ENCODE measurements around the gene PRKD3. TPM values are rescaled to one million over a fixed set of nuclear protein-coding genes. Genes with fewer than 3 reads are reported as not detected.

The PRKD3 gene
- total and polyA plus RNA-seq, 9 of the 15 experiments (the other 6 are each of a cell fraction or from before 2014, with no cell fraction given), result 4.7 to 26.7 (median 17.0) TPM

DNA sequence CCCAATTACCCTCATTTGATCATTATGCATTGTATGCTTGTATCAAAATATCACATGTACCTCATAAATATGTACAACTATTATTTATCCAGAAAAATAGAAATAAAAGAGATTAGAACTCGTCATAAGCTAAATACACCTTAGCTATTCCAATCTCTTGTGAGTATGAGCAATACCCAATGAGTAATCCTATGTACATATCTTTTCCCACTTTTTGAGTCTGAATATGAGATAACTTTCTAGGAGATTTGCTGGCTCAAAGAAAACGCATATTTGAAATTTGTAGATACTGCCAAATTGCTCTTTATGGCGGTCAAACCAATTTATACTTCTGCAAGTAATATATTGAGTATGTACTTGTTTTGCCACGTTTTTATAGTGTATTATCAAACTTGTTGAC lies 24.1 kb downstream of the PRKD3 start:
- Histone ChIP-seq H4K20me1 (replicated peaks; ENCODE audit: control insufficient read depth, insufficient read depth, low read length) (no peaks in the 10 kb centered on the region), H3K27ac (ENCODE audit: extremely low read depth, low read depth, low read length) (no peak overlapping the region), H3K9me3 (replicated peaks; ENCODE audit: control insufficient read depth, insufficient read depth, low read depth, low read length) (no peaks in the 10 kb centered on the region), H3K4me2 (ENCODE audit: insufficient read depth, low read length) (no peak overlapping the region), H3K9ac (ENCODE audit: insufficient read depth in 1 of 2, low read depth in 2 of 2, low read length in 2 of 2) (no peak overlapping the region), H3K36me3 (ENCODE audit: control insufficient read depth, insufficient read depth, low read length) (no peaks in the 10 kb centered on the region), H3K4me3 (no peak overlapping the region), H3K27me3 (ENCODE audit: control insufficient read depth in 2 of 2, insufficient read depth in 2 of 2, low read length in 2 of 2) (no peaks in the 10 kb centered on the region), H3K79me2 (ENCODE audit: control insufficient read depth, insufficient read depth, low read length) (0 out of 3 replicates have a peak, but pooled peaks cover 2% of the 10 kb centered on the region), H3K9me1 (ENCODE audit: control insufficient read depth, insufficient read depth, low read length) (no peaks in the 10 kb centered on the region), H3K4me1 (replicated peaks in 1 of 2; ENCODE audit: control insufficient read depth in 2 of 2, insufficient read depth in 2 of 2, low read length in 2 of 2) (no peaks in the 10 kb centered on the region), H2AFZ (ENCODE audit: low read depth, low read length) (no peak overlapping the region)
- FAIRE-seq (no peak), ATAC-seq (no peak), DNase-seq (ENCODE audit: extremely low read depth in 1 of 4, low spot score in 3 of 4) (no peak)
- intact Hi-C loops (cut with micrococcal nuclease), result no loop called here
- ChIA-PET CTCF (ENCODE audit: low intra/inter-chr PET ratio) (no interaction called here), POLR2A (no interaction called here)
- no TSS peak for BruUV-seq (replicated peaks)
- WGBS (ENCODE audit: insufficient coverage, low coverage, missing lambda C conversion rate), result 75% methylated on average over 4 of the region's 4 CpGs
- in situ Hi-C loops (cut with MboI), result no loop called here
- TF ChIP-seq EP300 (IDR thresholded peaks at IDR 0.05; ENCODE audit: low read length) (no peak), RHOXF2B (CRISPR knock-in tag; conservative IDR thresholded peaks at IDR 0.05) (no peak), ARNT (IDR thresholded peaks at IDR 0.05) (no peak), DNMT1 (IDR thresholded peaks at IDR 0.05) (no peak), LARP7 (IDR thresholded peaks at IDR 0.05) (no peak), SETDB1 (IDR thresholded peaks at IDR 0.05; ENCODE audit: low read length) (no peak), POU5F1 (IDR thresholded peaks at IDR 0.05; ENCODE audit: borderline replicate concordance, low read depth, low read length, partially characterized antibody) (no peak)
- TF ChIP-seq, protein P1, sequence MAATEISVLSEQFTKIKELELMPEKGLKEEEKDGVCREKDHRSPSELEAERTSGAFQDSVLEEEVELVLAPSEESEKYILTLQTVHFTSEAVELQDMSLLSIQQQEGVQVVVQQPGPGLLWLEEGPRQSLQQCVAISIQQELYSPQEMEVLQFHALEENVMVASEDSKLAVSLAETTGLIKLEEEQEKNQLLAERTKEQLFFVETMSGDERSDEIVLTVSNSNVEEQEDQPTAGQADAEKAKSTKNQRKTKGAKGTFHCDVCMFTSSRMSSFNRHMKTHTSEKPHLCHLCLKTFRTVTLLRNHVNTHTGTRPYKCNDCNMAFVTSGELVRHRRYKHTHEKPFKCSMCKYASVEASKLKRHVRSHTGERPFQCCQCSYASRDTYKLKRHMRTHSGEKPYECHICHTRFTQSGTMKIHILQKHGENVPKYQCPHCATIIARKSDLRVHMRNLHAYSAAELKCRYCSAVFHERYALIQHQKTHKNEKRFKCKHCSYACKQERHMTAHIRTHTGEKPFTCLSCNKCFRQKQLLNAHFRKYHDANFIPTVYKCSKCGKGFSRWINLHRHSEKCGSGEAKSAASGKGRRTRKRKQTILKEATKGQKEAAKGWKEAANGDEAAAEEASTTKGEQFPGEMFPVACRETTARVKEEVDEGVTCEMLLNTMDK (IDR thresholded peaks at IDR 0.05; ENCODE audit: borderline replicate concordance, insufficient read depth, low read depth, low read length, poor library complexity, severe bottlenecking), result no peak
- TF ChIP-seq, protein P2, sequence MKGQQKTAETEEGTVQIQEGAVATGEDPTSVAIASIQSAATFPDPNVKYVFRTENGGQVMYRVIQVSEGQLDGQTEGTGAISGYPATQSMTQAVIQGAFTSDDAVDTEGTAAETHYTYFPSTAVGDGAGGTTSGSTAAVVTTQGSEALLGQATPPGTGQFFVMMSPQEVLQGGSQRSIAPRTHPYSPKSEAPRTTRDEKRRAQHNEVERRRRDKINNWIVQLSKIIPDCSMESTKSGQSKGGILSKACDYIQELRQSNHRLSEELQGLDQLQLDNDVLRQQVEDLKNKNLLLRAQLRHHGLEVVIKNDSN (CRISPR knock-in tag; IDR thresholded peaks at IDR 0.05), result no peak
- TF ChIP-seq, protein P3, sequence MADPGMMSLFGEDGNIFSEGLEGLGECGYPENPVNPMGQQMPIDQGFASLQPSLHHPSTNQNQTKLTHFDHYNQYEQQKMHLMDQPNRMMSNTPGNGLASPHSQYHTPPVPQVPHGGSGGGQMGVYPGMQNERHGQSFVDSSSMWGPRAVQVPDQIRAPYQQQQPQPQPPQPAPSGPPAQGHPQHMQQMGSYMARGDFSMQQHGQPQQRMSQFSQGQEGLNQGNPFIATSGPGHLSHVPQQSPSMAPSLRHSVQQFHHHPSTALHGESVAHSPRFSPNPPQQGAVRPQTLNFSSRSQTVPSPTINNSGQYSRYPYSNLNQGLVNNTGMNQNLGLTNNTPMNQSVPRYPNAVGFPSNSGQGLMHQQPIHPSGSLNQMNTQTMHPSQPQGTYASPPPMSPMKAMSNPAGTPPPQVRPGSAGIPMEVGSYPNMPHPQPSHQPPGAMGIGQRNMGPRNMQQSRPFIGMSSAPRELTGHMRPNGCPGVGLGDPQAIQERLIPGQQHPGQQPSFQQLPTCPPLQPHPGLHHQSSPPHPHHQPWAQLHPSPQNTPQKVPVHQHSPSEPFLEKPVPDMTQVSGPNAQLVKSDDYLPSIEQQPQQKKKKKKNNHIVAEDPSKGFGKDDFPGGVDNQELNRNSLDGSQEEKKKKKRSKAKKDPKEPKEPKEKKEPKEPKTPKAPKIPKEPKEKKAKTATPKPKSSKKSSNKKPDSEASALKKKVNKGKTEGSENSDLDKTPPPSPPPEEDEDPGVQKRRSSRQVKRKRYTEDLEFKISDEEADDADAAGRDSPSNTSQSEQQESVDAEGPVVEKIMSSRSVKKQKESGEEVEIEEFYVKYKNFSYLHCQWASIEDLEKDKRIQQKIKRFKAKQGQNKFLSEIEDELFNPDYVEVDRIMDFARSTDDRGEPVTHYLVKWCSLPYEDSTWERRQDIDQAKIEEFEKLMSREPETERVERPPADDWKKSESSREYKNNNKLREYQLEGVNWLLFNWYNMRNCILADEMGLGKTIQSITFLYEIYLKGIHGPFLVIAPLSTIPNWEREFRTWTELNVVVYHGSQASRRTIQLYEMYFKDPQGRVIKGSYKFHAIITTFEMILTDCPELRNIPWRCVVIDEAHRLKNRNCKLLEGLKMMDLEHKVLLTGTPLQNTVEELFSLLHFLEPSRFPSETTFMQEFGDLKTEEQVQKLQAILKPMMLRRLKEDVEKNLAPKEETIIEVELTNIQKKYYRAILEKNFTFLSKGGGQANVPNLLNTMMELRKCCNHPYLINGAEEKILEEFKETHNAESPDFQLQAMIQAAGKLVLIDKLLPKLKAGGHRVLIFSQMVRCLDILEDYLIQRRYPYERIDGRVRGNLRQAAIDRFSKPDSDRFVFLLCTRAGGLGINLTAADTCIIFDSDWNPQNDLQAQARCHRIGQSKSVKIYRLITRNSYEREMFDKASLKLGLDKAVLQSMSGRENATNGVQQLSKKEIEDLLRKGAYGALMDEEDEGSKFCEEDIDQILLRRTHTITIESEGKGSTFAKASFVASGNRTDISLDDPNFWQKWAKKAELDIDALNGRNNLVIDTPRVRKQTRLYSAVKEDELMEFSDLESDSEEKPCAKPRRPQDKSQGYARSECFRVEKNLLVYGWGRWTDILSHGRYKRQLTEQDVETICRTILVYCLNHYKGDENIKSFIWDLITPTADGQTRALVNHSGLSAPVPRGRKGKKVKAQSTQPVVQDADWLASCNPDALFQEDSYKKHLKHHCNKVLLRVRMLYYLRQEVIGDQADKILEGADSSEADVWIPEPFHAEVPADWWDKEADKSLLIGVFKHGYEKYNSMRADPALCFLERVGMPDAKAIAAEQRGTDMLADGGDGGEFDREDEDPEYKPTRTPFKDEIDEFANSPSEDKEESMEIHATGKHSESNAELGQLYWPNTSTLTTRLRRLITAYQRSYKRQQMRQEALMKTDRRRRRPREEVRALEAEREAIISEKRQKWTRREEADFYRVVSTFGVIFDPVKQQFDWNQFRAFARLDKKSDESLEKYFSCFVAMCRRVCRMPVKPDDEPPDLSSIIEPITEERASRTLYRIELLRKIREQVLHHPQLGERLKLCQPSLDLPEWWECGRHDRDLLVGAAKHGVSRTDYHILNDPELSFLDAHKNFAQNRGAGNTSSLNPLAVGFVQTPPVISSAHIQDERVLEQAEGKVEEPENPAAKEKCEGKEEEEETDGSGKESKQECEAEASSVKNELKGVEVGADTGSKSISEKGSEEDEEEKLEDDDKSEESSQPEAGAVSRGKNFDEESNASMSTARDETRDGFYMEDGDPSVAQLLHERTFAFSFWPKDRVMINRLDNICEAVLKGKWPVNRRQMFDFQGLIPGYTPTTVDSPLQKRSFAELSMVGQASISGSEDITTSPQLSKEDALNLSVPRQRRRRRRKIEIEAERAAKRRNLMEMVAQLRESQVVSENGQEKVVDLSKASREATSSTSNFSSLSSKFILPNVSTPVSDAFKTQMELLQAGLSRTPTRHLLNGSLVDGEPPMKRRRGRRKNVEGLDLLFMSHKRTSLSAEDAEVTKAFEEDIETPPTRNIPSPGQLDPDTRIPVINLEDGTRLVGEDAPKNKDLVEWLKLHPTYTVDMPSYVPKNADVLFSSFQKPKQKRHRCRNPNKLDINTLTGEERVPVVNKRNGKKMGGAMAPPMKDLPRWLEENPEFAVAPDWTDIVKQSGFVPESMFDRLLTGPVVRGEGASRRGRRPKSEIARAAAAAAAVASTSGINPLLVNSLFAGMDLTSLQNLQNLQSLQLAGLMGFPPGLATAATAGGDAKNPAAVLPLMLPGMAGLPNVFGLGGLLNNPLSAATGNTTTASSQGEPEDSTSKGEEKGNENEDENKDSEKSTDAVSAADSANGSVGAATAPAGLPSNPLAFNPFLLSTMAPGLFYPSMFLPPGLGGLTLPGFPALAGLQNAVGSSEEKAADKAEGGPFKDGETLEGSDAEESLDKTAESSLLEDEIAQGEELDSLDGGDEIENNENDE (IDR thresholded peaks at IDR 0.05; ENCODE audit: low read depth, low read length), result no peak
